HG03469 (cell line): ENCODE results near the gene CLNK.
"Not testable (repeated sequence)": the region's sequence is repeated elsewhere in the genome, so short reads cannot be mapped to it uniquely, and the experiment has no call there.

Source experiments
- ATAC-seq: cut with Tn5 transposase; IDR thresholded peaks from one replicate; pipeline ENCODE4 v1.9.1; 2021; ENCODE audit warnings: mild to moderate bottlenecking, moderate library complexity, moderate number of reproducible peaks; ENCODE audit not compliant: unreplicated experiment

The CLNK gene

GRCh38 chr4:10581022-10581421 is 103.5 kb downstream of the CLNK start:
- no peak for ATAC-seq

- ATAC-seq = no peak
These were observed 104.9 kb downstream of the CLNK start for GRCh38 chr4:10579648-10580047.

DNA sequence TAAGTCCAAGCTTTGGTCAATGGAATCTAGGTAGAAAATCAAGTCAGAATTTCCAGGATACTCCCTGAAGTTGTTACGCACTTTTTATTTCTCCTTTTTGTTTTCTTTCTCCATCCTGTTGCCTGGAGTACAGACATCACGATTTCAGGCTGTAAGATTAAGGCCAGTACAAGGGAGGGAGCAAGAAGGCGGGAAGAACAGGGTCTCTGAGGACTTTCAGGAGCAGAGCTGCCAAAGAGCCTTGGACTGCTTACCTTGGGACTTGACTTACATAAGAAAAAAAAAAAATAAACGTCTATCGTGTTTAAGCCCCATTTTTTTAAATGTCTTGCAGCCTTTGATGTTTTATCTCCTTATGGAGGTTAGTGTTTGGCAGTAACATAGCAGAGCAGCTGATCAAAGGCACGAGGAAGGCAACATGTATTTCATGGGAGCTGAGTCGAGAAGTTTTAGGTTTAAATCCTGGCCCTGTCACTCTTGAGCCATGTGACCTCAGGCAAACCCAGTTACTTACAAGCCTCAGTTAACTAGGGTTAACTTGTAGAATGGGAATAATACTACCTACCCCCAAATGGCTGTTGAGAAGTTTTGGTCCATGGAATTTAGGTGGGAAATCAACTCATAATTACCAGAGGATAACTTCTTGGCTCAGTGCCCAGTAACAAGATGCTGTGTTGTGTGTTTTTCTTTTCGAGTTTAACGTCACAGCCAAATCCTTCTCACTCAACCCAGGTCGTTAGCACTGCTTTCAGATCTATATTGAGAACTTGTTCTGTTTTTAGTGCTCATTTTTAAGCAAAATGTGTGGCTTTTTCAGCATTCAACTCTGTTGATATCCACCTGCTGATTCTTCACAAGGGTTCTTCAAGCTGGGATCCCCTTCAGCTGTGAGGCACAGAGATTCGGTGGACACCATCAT is 106.8 kb downstream of the CLNK start:
- ATAC-seq = peak; percentile 62

DNA sequence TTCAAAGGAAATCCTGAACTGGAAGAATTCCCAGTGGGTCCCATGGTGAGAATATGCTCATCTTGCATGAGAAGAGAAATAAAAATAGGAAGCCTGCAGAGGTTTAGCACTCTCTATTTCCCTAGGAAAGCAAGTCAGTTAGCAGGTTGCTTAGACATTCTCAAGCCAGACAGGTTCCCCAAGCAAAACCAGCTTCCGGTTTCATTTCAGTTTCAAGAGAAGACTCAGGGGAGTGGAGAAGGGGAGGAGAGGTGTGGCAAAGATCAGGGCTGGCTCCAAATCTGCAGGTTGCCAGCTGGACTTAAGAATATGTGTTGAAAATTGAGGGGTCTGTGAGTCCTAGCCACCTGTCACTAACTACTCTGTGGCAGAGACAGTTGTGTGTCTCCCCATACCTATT is 107.5 kb downstream of the CLNK start:
- ATAC-seq = peak; percentile 66

DNA sequence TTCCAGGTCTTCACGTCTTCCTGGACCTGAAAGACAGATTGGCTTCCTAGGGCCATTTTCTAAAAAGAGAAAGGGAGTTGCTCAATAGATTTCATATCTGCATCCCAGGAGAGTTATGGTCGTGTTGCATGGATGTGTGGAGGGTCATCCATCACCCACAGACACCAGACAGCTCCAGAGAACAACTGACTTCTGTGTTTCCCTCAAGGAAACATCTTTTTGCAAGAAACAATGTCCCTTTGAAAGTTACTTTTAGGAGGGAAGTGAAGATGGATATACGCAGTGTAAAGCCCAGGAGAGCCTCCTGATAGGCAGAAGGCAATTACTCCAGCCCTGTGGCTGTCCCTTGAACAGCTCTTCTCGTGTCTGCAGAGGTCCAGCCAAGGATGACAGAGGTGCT is 108.3 kb downstream of the CLNK start:
- no peak for ATAC-seq

- no peak for ATAC-seq
These were observed 109.2 kb downstream of the CLNK start for GRCh38 chr4:10575414-10575813.

GRCh38 chr4:10574553-10574952 is 110.0 kb downstream of the CLNK start:
- not testable (repeated sequence) for ATAC-seq

- ATAC-seq = no peak
These were observed 112.7 kb downstream of the CLNK start for GRCh38 chr4:10571909-10572308.

DNA sequence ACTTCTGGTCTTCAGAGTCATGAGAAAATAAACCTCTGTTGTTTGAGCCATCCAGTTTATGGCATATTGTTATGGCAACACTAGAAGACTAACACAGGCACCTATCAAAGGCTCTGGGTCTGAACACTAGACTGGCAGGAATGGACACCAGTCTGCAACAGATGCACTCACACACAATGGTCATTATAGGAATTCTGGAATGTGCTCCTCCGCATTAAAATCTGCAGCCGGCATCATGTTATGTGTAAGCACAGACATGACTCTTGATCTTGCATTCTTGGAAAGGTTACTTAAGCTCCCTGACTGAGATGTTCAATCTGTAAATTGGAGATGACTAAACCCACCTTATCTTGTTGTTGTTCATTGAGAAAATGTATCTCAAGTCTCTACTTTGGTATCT is 115.1 kb downstream of the CLNK start:
- no peak for ATAC-seq

DNA sequence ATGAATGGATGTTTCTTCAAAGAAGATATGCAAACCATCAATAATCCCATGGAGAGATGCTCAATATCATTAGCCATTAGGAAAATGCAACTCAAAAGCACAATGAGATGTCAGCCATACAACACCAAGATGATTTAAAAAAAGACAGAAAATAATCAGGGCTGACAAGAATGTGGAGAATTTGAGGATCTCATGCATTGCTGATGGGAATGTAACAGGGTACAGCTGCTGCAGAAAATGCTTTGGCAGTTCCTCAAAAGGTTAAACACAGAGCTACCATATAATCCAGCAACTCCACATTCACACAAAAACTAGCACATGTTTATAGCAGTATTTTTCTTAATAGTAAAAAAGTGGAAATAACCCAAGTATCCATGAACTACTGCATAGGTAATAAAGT is 116.8 kb downstream of the CLNK start:
- ATAC-seq = no peak

- ATAC-seq = no peak
These were observed 119.3 kb downstream of the CLNK start for GRCh38 chr4:10565166-10565780.

DNA sequence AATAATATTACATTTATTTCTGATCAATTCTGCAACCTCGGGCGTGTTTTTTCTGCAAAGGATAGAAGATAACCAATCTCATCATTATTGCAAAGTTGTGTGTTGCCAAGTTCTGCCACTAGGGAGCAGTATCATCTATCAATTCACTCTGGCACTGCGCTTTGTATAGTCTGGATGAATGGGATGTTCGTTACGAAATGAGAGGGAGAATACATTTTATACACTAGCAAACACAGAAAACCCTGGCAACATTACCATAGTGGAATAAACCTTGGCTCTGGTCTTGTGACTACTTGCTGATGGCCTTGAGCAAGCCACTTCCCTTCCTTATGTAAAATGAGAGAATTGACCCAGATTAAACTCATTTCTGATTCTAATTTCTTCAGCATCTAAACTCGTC is 129.9 kb downstream of the CLNK start:
- peak; percentile 79 for ATAC-seq

DNA sequence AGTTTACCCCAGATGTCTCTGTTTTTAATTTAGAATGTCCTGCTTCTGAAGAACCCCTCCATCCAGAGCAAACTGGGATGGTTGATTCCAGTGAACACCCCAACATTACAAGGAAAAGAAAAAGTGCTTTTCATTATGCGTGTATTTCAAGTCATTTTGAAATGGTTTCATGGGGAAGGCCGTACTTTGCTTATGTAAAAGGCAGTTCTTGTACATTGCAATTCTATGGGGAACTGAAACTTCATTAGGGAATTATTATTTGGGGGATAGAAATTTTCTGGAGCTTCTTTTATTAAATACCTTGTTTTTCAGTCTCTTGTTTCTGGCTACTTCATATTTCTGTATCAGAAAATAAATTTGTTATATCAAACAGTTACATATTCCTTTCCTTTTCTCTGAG is 130.4 kb downstream of the CLNK start:
- ATAC-seq = no peak

GRCh38 chr4:10552591-10553280 is 131.8 kb downstream of the CLNK start:
- no peak for ATAC-seq

DNA sequence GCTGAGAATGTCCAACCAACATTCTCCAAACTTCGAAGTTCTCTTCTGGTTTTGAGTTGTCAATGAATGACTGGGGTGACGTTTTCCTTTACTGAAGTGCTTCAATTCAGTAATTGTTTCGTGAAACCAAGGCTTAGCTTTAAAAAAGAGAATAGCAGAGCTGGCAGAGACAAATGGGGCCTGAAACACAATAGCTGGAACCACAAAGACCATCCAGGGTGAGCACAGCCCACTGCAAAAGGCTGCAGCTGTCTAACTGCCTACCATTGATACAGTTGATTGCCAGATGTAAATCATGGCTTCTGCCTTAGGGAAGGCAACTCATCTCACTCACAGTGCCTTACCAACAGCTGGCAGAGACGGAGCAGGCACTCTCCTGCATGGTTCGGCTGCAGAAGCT is 148.7 kb downstream of the CLNK start:
- peak; percentile 61 for ATAC-seq

DNA sequence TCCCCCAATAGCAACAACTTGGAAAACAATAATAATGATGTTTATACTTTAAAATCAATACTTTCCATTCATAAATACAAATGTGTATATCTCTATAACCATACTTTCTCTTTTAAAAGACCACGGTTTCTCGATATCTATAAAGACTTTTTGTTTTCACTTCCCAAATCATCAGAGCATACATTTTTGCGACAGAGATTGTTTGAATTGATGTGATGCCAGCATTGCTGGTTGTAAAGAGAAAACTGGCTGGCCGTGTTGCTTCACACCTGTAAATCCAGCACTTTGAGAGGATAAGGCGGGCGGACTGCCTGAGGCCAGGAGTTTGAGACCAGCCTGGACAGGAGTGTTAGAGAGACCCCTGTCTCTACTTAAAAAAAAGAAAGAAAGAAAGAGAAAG is 149.7 kb downstream of the CLNK start:
- peak; percentile 53 for ATAC-seq

- ATAC-seq = no peak
These were observed 152.4 kb downstream of the CLNK start for GRCh38 chr4:10532155-10532554.

DNA sequence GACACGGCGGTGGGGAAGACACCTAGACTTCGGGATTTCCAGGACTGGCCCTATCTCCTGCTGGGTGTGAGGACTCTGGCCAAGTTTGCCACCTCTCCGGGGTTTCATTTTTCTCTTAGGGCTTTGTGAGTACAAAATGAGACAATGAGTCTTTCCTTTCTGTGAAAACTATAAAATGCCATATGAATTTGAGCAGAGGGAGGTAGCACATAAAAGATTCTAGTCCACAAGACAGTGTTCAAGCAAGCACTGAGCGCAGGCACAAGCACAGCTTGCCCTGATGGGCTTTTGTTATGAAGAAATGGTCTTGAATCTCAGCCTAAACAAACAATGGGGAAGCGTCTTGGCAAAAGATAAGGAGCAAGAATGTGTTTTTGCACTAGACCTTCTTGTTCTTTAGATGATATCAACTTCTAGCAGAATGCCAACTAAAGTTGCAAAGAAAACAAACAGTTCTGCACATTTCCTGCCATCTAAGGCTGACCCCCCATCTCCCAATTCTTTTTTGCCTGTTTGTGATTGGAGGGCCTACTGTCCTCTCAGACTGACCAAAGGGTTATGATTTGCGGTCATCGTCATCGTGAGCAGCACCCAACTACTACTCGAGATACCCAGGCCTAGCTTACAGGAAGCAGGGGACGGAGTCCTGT is 154.3 kb downstream of the CLNK start:
- ATAC-seq = no peak

DNA sequence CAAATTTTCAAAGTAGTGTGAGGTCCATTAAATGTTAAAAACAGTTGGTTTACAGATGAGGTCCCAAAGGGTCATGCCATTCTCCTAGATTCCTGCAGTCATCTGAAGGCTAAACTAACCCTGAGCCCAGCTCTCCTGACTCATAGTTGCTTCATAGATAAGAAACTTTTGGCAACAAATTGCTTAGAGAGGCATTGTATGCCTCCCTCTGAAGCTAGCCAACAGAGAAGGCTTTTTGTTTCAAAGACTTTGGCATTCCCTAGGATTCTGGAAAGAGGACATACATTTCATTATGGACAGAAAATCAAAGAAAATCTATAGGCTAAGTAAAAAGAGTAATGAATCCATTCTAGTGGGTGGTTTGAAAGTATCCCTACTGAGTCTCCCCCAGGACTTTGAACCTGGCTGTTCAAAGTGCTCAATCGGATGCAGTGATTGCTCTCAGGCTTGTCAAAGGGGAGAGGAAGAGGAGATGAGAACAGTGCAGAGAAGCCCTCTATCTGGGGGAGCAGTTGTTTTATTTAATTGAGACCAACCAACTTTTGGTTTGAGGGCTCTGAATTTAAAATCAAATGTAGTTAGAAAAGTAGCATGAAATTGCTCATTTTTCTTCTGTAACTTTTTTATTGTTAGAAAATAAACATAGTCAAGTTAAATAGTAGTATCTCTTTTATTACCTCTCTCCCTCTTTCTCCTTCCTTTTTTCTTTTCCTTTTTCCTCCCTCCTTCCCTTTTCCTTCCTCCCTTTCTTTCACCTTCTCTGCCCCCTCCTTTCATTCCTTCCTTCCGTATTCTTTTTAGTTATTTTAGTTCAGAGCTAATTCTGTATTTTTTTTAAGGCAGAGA is 155.1 kb downstream of the CLNK start:
- no peak for ATAC-seq

DNA sequence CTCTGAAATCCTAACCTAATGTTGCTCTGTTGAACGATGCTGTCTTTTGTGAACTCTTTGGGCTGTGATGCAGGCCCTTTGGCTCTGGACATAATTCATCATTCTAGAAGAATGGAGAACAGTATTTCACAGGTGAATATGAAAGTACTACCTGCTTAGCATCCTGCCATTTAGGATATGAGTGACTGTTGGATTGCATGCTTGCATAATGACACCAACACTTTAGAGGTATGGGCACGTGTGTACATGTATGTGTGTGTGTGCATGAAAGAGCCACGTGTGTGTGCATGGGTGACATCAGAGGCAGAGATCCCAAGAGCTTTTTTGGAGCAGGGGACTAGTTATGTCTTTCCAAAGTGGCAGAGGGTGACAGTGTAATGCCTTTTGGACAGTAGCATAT is 157.1 kb downstream of the CLNK start:
- no peak for ATAC-seq
